Endothelial cell of umbilical vein (primary cell): Measurements from ENCODE around the gene CCDC40. TPM values are rescaled to one million over a fixed set of nuclear protein-coding genes. Genes with fewer than 3 reads are reported as not detected.

Source experiments
- BruUV-seq: library from RNA; stranded (reverse); fragments of 400-500 nt; replicated peaks from 2 replicates; lab custom pipeline; 2021; lab: Mats Ljungman, UMichigan
- CTCF ChIA-PET: fragments of 300-600, 350-600 bp; sonication (Branson Sonifier 250); formaldehyde crosslinking; loops from one replicate; lab custom pipeline; 2021; ENCODE audit warnings: antibody characterized with exemption, inconsistent platforms; lab: Charles Lee
- POLR2A ChIA-PET: fragments of 300-600, 350-600 bp; sonication (Branson Sonifier 250); formaldehyde crosslinking; loops from one replicate; lab custom pipeline; 2021; ENCODE audit warnings: antibody characterized with exemption, inconsistent platforms; lab: Charles Lee
- DNase-seq: peaks from one replicate; pipeline ENCODE4 v3.0.0-alpha.2; 2011; ENCODE audit warnings: low read depth, low spot score
- FAIRE-seq: peaks from 2 replicates; lab custom pipeline; 2011; peaks lifted over from hg19 to GRCh38; lab: Jason Lieb, UNC
- H2AFZ ChIP-seq: 2 replicates; pipeline ENCODE4 v1.6.0; 2012; ENCODE audit warnings: low read depth, low read length, control low read depth, inconsistent platforms
- H3K27ac ChIP-seq: 2 replicates; pipeline ENCODE4 v1.5.1; 2011; ENCODE audit warnings: low read depth, mild to moderate bottlenecking, control low read depth, low read length, moderate library complexity; ENCODE audit not compliant: insufficient read depth
- H3K27me3 ChIP-seq, 2 experiments: 2 replicates each; pipeline versions ENCODE4 v1.6.0 to v1.6.1; 2011; ENCODE audit warnings: low read length in 2 of 2, mixed read lengths in 1 of 2; ENCODE audit not compliant: control insufficient read depth in 2 of 2, insufficient read depth in 2 of 2
- H3K36me3 ChIP-seq, 2 experiments: 2 replicates in 1 of 2; 3 replicates in 1 of 2; pipeline ENCODE4 v1.5.1; 2011; ENCODE audit warnings: low read length in 2 of 2, mild to moderate bottlenecking in 1 of 2, moderate library complexity in 1 of 2; ENCODE audit not compliant: control insufficient read depth in 2 of 2, insufficient read depth in 2 of 2; ENCODE audit errors: extremely low read depth in 1 of 2
- H3K4me1 ChIP-seq: 3 replicates; pipeline ENCODE4 v1.5.1; 2011; ENCODE audit warnings: mild to moderate bottlenecking, low read length; ENCODE audit not compliant: control insufficient read depth, insufficient read depth; ENCODE audit errors: extremely low read depth
- H3K4me2 ChIP-seq: 2 replicates; pipeline ENCODE4 v1.6.1; 2011; ENCODE audit warnings: low read length, control low read depth, mixed read lengths; ENCODE audit not compliant: insufficient read depth
- H3K4me3 ChIP-seq, 3 experiments: fragments of 200-600 bp in 1 of 3; sonication (generic), shearing (Covaris generic) in 1 of 3; replicated peaks in 1 of 3; 2 replicates each; pipeline ENCODE4 v1.5.1; 2011 to 2016; ENCODE audit warnings: control low read depth in 3 of 3, low read length in 3 of 3, mild to moderate bottlenecking in 2 of 3, inconsistent platforms in 1 of 3, low read depth in 1 of 3, moderate library complexity in 1 of 3; ENCODE audit not compliant: insufficient read depth in 1 of 3
- H3K79me2 ChIP-seq: 2 replicates; pipeline ENCODE4 v1.6.0; 2012; ENCODE audit warnings: low read length, inconsistent platforms; ENCODE audit not compliant: control insufficient read depth, insufficient read depth
- H3K9ac ChIP-seq: replicated peaks from 2 replicates; pipeline ENCODE3; 2011; ENCODE audit warnings: low read length, control low read depth; ENCODE audit not compliant: insufficient read depth; ENCODE audit errors: extremely low read depth
- H3K9me1 ChIP-seq: replicated peaks from 3 replicates; pipeline ENCODE4 v1.6.0; 2011; ENCODE audit warnings: mild to moderate bottlenecking, low read length; ENCODE audit not compliant: control insufficient read depth, insufficient read depth; ENCODE audit errors: extremely low read depth
- H3K9me3 ChIP-seq: replicated peaks from 2 replicates; pipeline ENCODE4 v1.5.1; 2012; ENCODE audit warnings: low read length, inconsistent platforms; ENCODE audit not compliant: control insufficient read depth, insufficient read depth
- H4K20me1 ChIP-seq: replicated peaks from 2 replicates; pipeline ENCODE3; 2011; ENCODE audit warnings: mild to moderate bottlenecking, low read length; ENCODE audit not compliant: control insufficient read depth, insufficient read depth; ENCODE audit errors: extremely low read depth
- EZH2 ChIP-seq: IDR thresholded peaks from 2 replicates; pipeline ENCODE4 v1.6.1; 2012; ENCODE audit warnings: borderline replicate concordance, low read depth, mild to moderate bottlenecking, moderate library complexity, low read length, inconsistent platforms; ENCODE audit not compliant: severe bottlenecking
- FOS ChIP-seq: IDR thresholded peaks from 2 replicates; pipeline ENCODE4 v1.6.1; 2011; ENCODE audit warnings: mild to moderate bottlenecking, low read length, moderate library complexity, borderline replicate concordance; ENCODE audit not compliant: insufficient read depth
- GATA2 ChIP-seq: IDR thresholded peaks from 2 replicates; pipeline ENCODE4 v1.7.0; 2011; ENCODE audit warnings: low read depth, mild to moderate bottlenecking, moderate library complexity, mixed read lengths, low read length; ENCODE audit not compliant: insufficient read length, insufficient read depth
- JUN ChIP-seq: IDR thresholded peaks from 2 replicates; pipeline ENCODE4 v1.6.1; 2011; ENCODE audit warnings: borderline replicate concordance, low read depth; ENCODE audit not compliant: insufficient read length, insufficient read depth
- MAX ChIP-seq: IDR thresholded peaks from 2 replicates; pipeline ENCODE4 v1.6.1; 2011; ENCODE audit not compliant: insufficient read depth, insufficient read length
- MYC ChIP-seq: IDR thresholded peaks from one replicate; pipeline ENCODE4 v1.6.1; 2011; ENCODE audit warnings: mild to moderate bottlenecking, low read depth, low read length
- POLR2A ChIP-seq: IDR thresholded peaks from 2 replicates; pipeline ENCODE4 v1.6.1; 2012; ENCODE audit warnings: low read depth, mild to moderate bottlenecking, control low read depth, low read length
- POLR2AphosphoS5 ChIP-seq: IDR thresholded peaks from 2 replicates; pipeline ENCODE4 v1.6.1; 2012; ENCODE audit warnings: low read depth, mild to moderate bottlenecking, control low read depth, low read length, moderate library complexity; ENCODE audit not compliant: insufficient read depth
- dilution Hi-C: fragments of 300-500 bp; cut with MboI; formaldehyde crosslinking; loops from one replicate; pipeline ENCODE4 v1.15.0; 2019; ENCODE audit warnings: low sequenced_read_pairs; ENCODE audit not compliant: extremely low pct_ligation_motif_present
- intact Hi-C: fragments of 100-400 bp; cut with micrococcal nuclease; formaldehyde crosslinking; loops from one replicate; pipeline ENCODE4 v1.10.0; 2022
- polyA plus RNA-seq, 4 experiments: library from polyadenylated mRNA; depleted of rRNA in 3 of 4; stranded (reverse) in 3 of 4; unstranded in 1 of 4; fragments of >200 nt; gene quantifications; 2 replicates each; pipeline versions ENCODE4 v1.2.1 to v1.2.3, GENCODE V29; 2011 to 2012; ENCODE audit warnings: missing spikeins in 1 of 4
- total RNA-seq: library from RNA; stranded (reverse); gene quantifications from 2 replicates; pipeline ENCODE4 v1.2.3, GENCODE V29; 2021
- TF ChIP-seq, protein P1 (sequence below), 2 donors: IDR thresholded peaks; 1 replicate in 1 of 2; 2 replicates in 1 of 2; pipeline ENCODE4 v1.5.1; 2011; ENCODE audit warnings: low read length in 2 of 2, mild to moderate bottlenecking in 2 of 2, moderate library complexity in 2 of 2, control low read depth in 1 of 2, inconsistent platforms in 1 of 2, low read depth in 1 of 2; ENCODE audit not compliant: insufficient read depth in 1 of 2; ENCODE audit errors: extremely low read depth in 1 of 2

CCDC40 gene
- total and polyA plus RNA-seq, 2 donors (not counting 3 experiments of a cell fraction or from before 2014, with no cell fraction given): 1.4 to 5.5 TPM

GRCh38 chr17:80053102-80053501 is 16.7 kb downstream of the CCDC40 start:
- no peaks in the 10 kb centered on the region for H3K9me1 ChIP-seq
- no peaks in the 10 kb centered on the region for H3K36me3 ChIP-seq
- dilution Hi-C loops (no loop called here), intact Hi-C loops (no loop called here)
- H3K79me2 ChIP-seq: no peaks in the 10 kb centered on the region
- no peak overlapping the region for H2AFZ ChIP-seq
- H3K4me3 ChIP-seq: no peak overlapping the region
- no peaks in the 10 kb centered on the region for H3K4me1 ChIP-seq
- ChIA-PET POLR2A (no interaction called here), CTCF (interaction anchor here (2.1 kb wide), 1 partner anchor 45 kb away, joined by 8 read pairs; no protein-coding TSS in a partner anchor)
- no peak for DNase-seq
- H3K4me2 ChIP-seq: no peak overlapping the region
- H3K9me3 ChIP-seq: no peaks in the 10 kb centered on the region
- TF ChIP-seq, protein P1, sequence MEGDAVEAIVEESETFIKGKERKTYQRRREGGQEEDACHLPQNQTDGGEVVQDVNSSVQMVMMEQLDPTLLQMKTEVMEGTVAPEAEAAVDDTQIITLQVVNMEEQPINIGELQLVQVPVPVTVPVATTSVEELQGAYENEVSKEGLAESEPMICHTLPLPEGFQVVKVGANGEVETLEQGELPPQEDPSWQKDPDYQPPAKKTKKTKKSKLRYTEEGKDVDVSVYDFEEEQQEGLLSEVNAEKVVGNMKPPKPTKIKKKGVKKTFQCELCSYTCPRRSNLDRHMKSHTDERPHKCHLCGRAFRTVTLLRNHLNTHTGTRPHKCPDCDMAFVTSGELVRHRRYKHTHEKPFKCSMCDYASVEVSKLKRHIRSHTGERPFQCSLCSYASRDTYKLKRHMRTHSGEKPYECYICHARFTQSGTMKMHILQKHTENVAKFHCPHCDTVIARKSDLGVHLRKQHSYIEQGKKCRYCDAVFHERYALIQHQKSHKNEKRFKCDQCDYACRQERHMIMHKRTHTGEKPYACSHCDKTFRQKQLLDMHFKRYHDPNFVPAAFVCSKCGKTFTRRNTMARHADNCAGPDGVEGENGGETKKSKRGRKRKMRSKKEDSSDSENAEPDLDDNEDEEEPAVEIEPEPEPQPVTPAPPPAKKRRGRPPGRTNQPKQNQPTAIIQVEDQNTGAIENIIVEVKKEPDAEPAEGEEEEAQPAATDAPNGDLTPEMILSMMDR (IDR thresholded peaks at IDR 0.05; ENCODE audit: extremely low read depth in 1 of 2, insufficient read depth in 1 of 2, low read depth in 1 of 2, low read length in 2 of 2): no peak
- TF ChIP-seq FOS (no peak), POLR2A (no peak), JUN (no peak), EZH2 (no peak), GATA2 (no peak), MAX (no peak), POLR2AphosphoS5 (no peak), MYC (no peak)
- no peak overlapping the region for H3K27ac ChIP-seq
- no peak overlapping the region for H3K9ac ChIP-seq
- H4K20me1 ChIP-seq: no peaks in the 10 kb centered on the region
- FAIRE-seq: no peak
- H3K27me3 ChIP-seq: no peaks in the 10 kb centered on the region
- no TSS peak for BruUV-seq
